Fibroblast of lung (primary cell): ENCODE data around the gene NMNAT2. TPM values are rescaled to one million over a fixed set of nuclear protein-coding genes. Genes with fewer than 3 reads are reported as not detected.
A peak's percentile ranks its signal among the peaks of the same experiment; 100 is the strongest.

Experiments used
- DNase-seq, 2 donors: peaks; one replicate each; pipeline versions ENCODE4 v3.0.0 to v3.0.0-alpha.2; 2010; ENCODE audit warnings: low read depth in 2 of 2
- H2AFZ ChIP-seq: 2 replicates; pipeline ENCODE4 v1.5.1; 2012; ENCODE audit warnings: low read length, control low read depth, inconsistent platforms
- H3K27ac ChIP-seq: 2 replicates; pipeline ENCODE4 v1.5.1; 2011; ENCODE audit warnings: low read length, control low read depth; ENCODE audit not compliant: insufficient read depth
- H3K27me3 ChIP-seq: 2 replicates; pipeline ENCODE4 v1.5.1; 2011; ENCODE audit warnings: mild to moderate bottlenecking, low read length; ENCODE audit not compliant: control insufficient read depth, insufficient read depth
- H3K36me3 ChIP-seq: 2 replicates; pipeline ENCODE4 v1.5.1; 2011; ENCODE audit warnings: low read length; ENCODE audit not compliant: control insufficient read depth, insufficient read depth
- H3K4me1 ChIP-seq: 2 replicates; pipeline ENCODE4 v1.5.1; 2011; ENCODE audit warnings: low read length; ENCODE audit not compliant: control insufficient read depth, insufficient read depth; ENCODE audit errors: extremely low read depth
- H3K4me2 ChIP-seq: 2 replicates; pipeline ENCODE4 v1.5.1; 2011; ENCODE audit warnings: low read length, control low read depth; ENCODE audit not compliant: insufficient read depth; ENCODE audit errors: extremely low read depth
- H3K4me3 ChIP-seq, 4 experiments: fragments of 200-600 bp in 1 of 4; sonication (generic) in 1 of 4; replicated peaks in 1 of 4; 2 replicates each; pipeline ENCODE4 v1.5.1; 2011 to 2016; ENCODE audit warnings: low read length in 4 of 4, low read depth in 3 of 4, mild to moderate bottlenecking in 3 of 4, control low read depth in 2 of 4, inconsistent platforms in 1 of 4, mixed read lengths in 1 of 4; ENCODE audit not compliant: insufficient read depth in 1 of 4; ENCODE audit errors: control extremely low read depth in 1 of 4
- H3K79me2 ChIP-seq: 2 replicates; pipeline ENCODE4 v1.5.1; 2012; ENCODE audit warnings: mild to moderate bottlenecking, low read length, inconsistent platforms; ENCODE audit not compliant: control insufficient read depth, insufficient read depth
- H3K9ac ChIP-seq: 2 replicates; pipeline ENCODE4 v1.5.1; 2011; ENCODE audit warnings: mild to moderate bottlenecking, low read length, control low read depth; ENCODE audit not compliant: insufficient read depth
- H3K9me3 ChIP-seq: 2 replicates; pipeline ENCODE4 v1.5.1; 2012; ENCODE audit warnings: low read depth, low read length; ENCODE audit not compliant: control insufficient read depth, insufficient read depth
- H4K20me1 ChIP-seq: 2 replicates; pipeline ENCODE4 v1.5.1; 2011; ENCODE audit warnings: low read length; ENCODE audit not compliant: control insufficient read depth, insufficient read depth; ENCODE audit errors: extremely low read depth
- EZH2 ChIP-seq: IDR thresholded peaks from 2 replicates; pipeline ENCODE4 v1.5.1; 2012; ENCODE audit warnings: low read length, control low read depth, mild to moderate bottlenecking; ENCODE audit errors: missing control alignments
- polyA plus RNA-seq, 2 donors: library from polyadenylated mRNA; depleted of rRNA in 1 of 2; stranded (reverse) in 1 of 2; unstranded in 1 of 2; fragments of >200 nt; gene quantifications; 2 replicates each; pipeline ENCODE4 v1.2.1, GENCODE V29; 2011 to 2012; ENCODE audit warnings: missing spikeins in 1 of 2
- total RNA-seq: library from RNA; depleted of rRNA; stranded (reverse); fragments of >200 nt; gene quantifications from 2 replicates; pipeline ENCODE4 v1.2.1, GENCODE V29; 2014
- TF ChIP-seq, protein P1 (sequence below), 2 donors: IDR thresholded peaks in 1 of 2; conservative IDR thresholded peaks in 1 of 2; 1 replicate in 1 of 2; 2 replicates in 1 of 2; pipeline ENCODE4 v1.5.1; 2011 to 2012; ENCODE audit warnings: low read length in 2 of 2, control low read depth in 1 of 2, inconsistent platforms in 1 of 2, low read depth in 1 of 2, mild to moderate bottlenecking in 1 of 2

NMNAT2 gene
- total and polyA plus RNA-seq, 2 donors (not counting 1 experiment from before 2014, with no cell fraction given): under 0.01 to 0.61 TPM

GRCh38 chr1:183218971-183219615 is 199.1 kb downstream of the NMNAT2 start:
- Histone ChIP-seq H3K36me3 (no peaks in the 10 kb centered on the region), H3K27me3 (no peaks in the 10 kb centered on the region), H3K79me2 (no peaks in the 10 kb centered on the region), H3K9me3 (no peaks in the 10 kb centered on the region), H3K4me3 (no peak overlapping the region), H2AFZ (no peak overlapping the region), H3K27ac (no peak overlapping the region), H3K9ac (no peak overlapping the region), H3K4me2 (no peak overlapping the region), H3K4me1 (peaks cover 6% of the 10 kb centered on the region), H4K20me1 (no peaks in the 10 kb centered on the region)
- no peak for DNase-seq
- TF ChIP-seq, protein P1, sequence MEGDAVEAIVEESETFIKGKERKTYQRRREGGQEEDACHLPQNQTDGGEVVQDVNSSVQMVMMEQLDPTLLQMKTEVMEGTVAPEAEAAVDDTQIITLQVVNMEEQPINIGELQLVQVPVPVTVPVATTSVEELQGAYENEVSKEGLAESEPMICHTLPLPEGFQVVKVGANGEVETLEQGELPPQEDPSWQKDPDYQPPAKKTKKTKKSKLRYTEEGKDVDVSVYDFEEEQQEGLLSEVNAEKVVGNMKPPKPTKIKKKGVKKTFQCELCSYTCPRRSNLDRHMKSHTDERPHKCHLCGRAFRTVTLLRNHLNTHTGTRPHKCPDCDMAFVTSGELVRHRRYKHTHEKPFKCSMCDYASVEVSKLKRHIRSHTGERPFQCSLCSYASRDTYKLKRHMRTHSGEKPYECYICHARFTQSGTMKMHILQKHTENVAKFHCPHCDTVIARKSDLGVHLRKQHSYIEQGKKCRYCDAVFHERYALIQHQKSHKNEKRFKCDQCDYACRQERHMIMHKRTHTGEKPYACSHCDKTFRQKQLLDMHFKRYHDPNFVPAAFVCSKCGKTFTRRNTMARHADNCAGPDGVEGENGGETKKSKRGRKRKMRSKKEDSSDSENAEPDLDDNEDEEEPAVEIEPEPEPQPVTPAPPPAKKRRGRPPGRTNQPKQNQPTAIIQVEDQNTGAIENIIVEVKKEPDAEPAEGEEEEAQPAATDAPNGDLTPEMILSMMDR (conservative IDR thresholded peaks at IDR 0.05 in 1 of 2, IDR thresholded peaks at IDR 0.05 in 1 of 2; ENCODE audit: low read depth in 1 of 2, low read length in 2 of 2): no peak
- TF ChIP-seq EZH2: no peak

DNA sequence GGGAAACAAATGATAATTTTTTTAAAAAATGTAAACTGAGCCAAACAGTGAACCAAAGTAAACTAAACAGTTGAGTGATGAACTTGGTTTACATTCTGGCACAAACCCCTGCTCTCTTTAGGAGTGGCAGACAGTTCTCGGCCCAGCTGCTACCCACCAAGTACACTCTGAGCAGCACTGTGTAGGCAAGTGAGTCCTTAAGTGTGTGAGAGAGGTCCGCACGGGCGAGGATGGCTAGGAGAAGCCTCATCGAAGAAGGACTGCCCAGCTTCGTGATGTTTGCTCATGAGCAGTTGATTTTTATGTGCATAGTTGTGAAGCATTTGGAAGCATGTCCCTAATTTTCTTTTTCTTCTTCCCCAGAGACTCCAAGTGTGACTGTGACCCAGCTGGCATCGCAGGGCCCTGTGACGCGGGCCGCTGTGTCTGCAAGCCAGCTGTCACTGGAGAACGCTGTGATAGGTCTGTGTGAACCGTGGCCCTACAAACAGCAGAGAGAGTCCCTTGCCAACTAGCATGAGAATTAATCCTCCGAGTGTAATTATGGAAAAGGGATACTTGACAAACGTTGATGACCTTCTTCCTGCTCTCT is 200.1 kb downstream of the NMNAT2 start:
- peak in 1 of 2 donors; percentile 47 for DNase-seq
- Histone ChIP-seq H4K20me1 (no peaks in the 10 kb centered on the region), H3K4me3 (no peak overlapping the region), H3K27me3 (no peaks in the 10 kb centered on the region), H3K27ac (no peak overlapping the region), H3K4me2 (peak overlapping the region; percentile 13), H3K79me2 (no peaks in the 10 kb centered on the region), H3K9me3 (no peaks in the 10 kb centered on the region), H3K9ac (no peak overlapping the region), H2AFZ (peak overlapping the region; percentile 18), H3K4me1 (peaks cover 6% of the 10 kb centered on the region), H3K36me3 (no peaks in the 10 kb centered on the region)
- TF ChIP-seq, protein P1 (conservative IDR thresholded peaks at IDR 0.05 in 1 of 2, IDR thresholded peaks at IDR 0.05 in 1 of 2; ENCODE audit: low read depth in 1 of 2, low read length in 2 of 2): no peak
- TF ChIP-seq EZH2: no peak

- Histone ChIP-seq H3K4me2 (no peak overlapping the region), H4K20me1 (no peaks in the 10 kb centered on the region), H3K36me3 (no peaks in the 10 kb centered on the region), H3K27me3 (no peaks in the 10 kb centered on the region), H3K79me2 (no peaks in the 10 kb centered on the region), H3K9me3 (no peaks in the 10 kb centered on the region), H3K4me3 (no peak overlapping the region), H3K27ac (no peak overlapping the region), H2AFZ (no peak overlapping the region), H3K4me1 (peaks cover 6% of the 10 kb centered on the region), H3K9ac (no peak overlapping the region)
- no peak for TF ChIP-seq EZH2
- TF ChIP-seq, protein P1 (conservative IDR thresholded peaks at IDR 0.05 in 1 of 2, IDR thresholded peaks at IDR 0.05 in 1 of 2; ENCODE audit: low read depth in 1 of 2, low read length in 2 of 2): no peak
- no peak for DNase-seq
These were observed 202.2 kb downstream of the NMNAT2 start for GRCh38 chr1:183215936-183216335.
